Body of pancreas (tissue), 4 donors: ENCODE results near the gene TMEM201. TPM values are rescaled to one million over a fixed set of nuclear protein-coding genes. Genes with fewer than 3 reads are reported as not detected.

Experiments used
- ATAC-seq: fragments of 150-250 bp; one replicate; pipeline ENCODE4 v1.9.1; 2016
- DNase-seq, 4 donors: peaks; one replicate each; pipeline ENCODE4 v3.0.0-alpha.2; 2019
- H3K27ac ChIP-seq, 4 donors: fragments of 200-600 bp; sonication (generic); 1 replicate in 3 of 4; 2 replicates in 1 of 4; pipeline versions ENCODE4 v1.5.1 to v1.6.1; 2016 to 2019; ENCODE audit warnings: mild to moderate bottlenecking in 1 of 4, mixed read lengths in 1 of 4, moderate library complexity in 1 of 4
- H3K27me3 ChIP-seq, 2 donors: fragments of 200-600 bp; sonication (generic); one replicate each; pipeline ENCODE4 v1.6.0; 2016; ENCODE audit warnings: mild to moderate bottlenecking in 1 of 2
- H3K36me3 ChIP-seq, 2 donors: fragments of 200-600 bp; sonication (generic); replicated peaks in 1 of 2; 2 replicates each; pipeline ENCODE4 v1.5.1; 2016; ENCODE audit warnings: low read depth in 2 of 2; ENCODE audit not compliant: insufficient read depth in 1 of 2
- H3K4me1 ChIP-seq: fragments of 200-600 bp; sonication (generic); one replicate; pipeline ENCODE4 v1.6.0; 2016
- H3K4me3 ChIP-seq, 2 donors: fragments of 200-600 bp; sonication (generic); 1 replicate in 1 of 2; 2 replicates in 1 of 2; pipeline ENCODE4 v1.5.1; 2016 to 2019
- H3K9me3 ChIP-seq, 3 donors: fragments of 200-600 bp; sonication (generic); 1 replicate in 2 of 3; 2 replicates in 1 of 3; pipeline ENCODE4 v1.5.1; 2016
- POLR2A ChIP-seq, 3 donors: fragments of 450-650 bp; IDR thresholded peaks; one replicate each; pipeline ENCODE4 v1.6.1; 2016; ENCODE audit warnings: antibody characterized with exemption in 3 of 3, mild to moderate bottlenecking in 2 of 3
- WGBS, 2 donors: methylation state at CpG; one replicate each; pipeline ENCODE4 v1.1.5; 2017; 5-methylcytosine and 5-hydroxymethylcytosine counted together
- intact Hi-C: fragments of 100-400 bp; cut with DNase I; formaldehyde crosslinking; loops from one replicate; pipeline ENCODE4 v1.15.1; 2023
- total RNA-seq, 2 donors: library from RNA; depleted of rRNA; stranded (reverse); fragments of >200 nt; gene quantifications; one replicate each; pipeline ENCODE4 v1.1.0, GENCODE V29; 2016
- TF ChIP-seq, protein P1 (sequence below), 7 experiments: fragments of 450-650 bp in 4 of 7; fragments of 200-600 bp in 3 of 7; sonication (generic) in 3 of 7; IDR thresholded peaks; one replicate each; pipeline ENCODE4 v1.5.1; 2016 to 2019; ENCODE audit warnings: antibody characterized with exemption in 7 of 7

The TMEM201 gene
- total RNA-seq, 2 donors from 2014 or later, result 7.3 to 12.5 TPM

DNA sequence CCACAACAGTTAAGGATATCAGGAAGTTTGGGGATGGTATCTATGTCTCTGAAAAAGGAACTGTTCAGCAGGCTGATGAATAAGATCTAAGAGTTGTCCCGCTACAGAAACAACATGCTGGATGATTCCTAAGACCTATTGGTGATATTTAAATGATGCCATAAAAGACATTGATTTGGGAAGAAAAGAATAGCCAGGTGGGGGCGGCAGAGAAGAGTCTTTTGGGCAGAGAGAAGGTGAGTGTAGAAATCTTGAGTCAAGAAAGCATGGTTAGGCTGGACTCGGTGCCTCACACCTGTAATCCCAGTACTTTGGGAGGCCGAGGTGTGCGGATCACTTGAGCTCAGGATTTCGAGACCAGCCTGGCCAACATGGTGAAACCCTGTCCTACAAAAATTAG lies 11.8 kb upstream of the TMEM201 start:
- intact Hi-C loops, result no loop called here
- TF ChIP-seq POLR2A (IDR thresholded peaks at IDR 0.05), result no peak
- TF ChIP-seq, protein P1, sequence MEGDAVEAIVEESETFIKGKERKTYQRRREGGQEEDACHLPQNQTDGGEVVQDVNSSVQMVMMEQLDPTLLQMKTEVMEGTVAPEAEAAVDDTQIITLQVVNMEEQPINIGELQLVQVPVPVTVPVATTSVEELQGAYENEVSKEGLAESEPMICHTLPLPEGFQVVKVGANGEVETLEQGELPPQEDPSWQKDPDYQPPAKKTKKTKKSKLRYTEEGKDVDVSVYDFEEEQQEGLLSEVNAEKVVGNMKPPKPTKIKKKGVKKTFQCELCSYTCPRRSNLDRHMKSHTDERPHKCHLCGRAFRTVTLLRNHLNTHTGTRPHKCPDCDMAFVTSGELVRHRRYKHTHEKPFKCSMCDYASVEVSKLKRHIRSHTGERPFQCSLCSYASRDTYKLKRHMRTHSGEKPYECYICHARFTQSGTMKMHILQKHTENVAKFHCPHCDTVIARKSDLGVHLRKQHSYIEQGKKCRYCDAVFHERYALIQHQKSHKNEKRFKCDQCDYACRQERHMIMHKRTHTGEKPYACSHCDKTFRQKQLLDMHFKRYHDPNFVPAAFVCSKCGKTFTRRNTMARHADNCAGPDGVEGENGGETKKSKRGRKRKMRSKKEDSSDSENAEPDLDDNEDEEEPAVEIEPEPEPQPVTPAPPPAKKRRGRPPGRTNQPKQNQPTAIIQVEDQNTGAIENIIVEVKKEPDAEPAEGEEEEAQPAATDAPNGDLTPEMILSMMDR (IDR thresholded peaks at IDR 0.05), result no peak
- no peak overlapping the region for H3K27ac ChIP-seq
- DNase-seq, result no peak
- no peaks in the 10 kb centered on the region for H3K27me3 ChIP-seq
- H3K4me3 ChIP-seq, result no peak overlapping the region
- no peaks in the 10 kb centered on the region for H3K4me1 ChIP-seq
- no peaks in the 10 kb centered on the region for H3K9me3 ChIP-seq
- 86 to 87% methylated on average over 6 of the region's 6 CpGs for WGBS, 2 donors
- peaks cover 0 to 4% of the 10 kb centered on the region in 2 donors for H3K36me3 ChIP-seq
- no peak for ATAC-seq

DNA sequence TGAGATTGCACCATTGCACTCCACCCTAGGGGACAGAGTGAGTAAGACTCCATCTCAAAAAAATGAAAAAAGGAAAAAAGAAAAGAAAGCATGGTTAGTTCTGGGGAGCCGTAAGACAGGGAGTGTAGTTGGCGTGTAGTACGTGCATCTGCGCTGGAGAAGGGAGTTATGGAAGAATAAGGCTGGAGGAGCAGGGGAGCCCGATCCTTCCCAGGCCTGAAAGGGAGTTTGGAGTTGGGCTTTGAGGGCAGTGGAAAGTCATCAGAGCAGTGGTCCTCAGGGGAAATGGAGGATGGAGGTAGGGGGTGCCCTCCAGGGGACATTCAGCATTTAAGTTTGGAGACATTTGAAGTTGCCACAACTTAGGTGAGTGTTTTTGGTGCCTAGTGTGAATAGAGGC lies 11.3 kb upstream of the TMEM201 start:
- Histone ChIP-seq H3K9me3 (no peaks in the 10 kb centered on the region), H3K4me3 (no peak overlapping the region), H3K27ac (no peak overlapping the region), H3K27me3 (no peaks in the 10 kb centered on the region), H3K36me3 (peaks cover 0 to 3% of the 10 kb centered on the region in 2 donors), H3K4me1 (no peaks in the 10 kb centered on the region)
- intact Hi-C loops, result no loop called here
- no peak for DNase-seq
- no peak for ATAC-seq
- TF ChIP-seq, protein P1 (IDR thresholded peaks at IDR 0.05), result no peak
- TF ChIP-seq POLR2A (IDR thresholded peaks at IDR 0.05), result no peak
- 85 to 96% methylated on average over 5 of the region's 5 CpGs for WGBS, 2 donors

DNA sequence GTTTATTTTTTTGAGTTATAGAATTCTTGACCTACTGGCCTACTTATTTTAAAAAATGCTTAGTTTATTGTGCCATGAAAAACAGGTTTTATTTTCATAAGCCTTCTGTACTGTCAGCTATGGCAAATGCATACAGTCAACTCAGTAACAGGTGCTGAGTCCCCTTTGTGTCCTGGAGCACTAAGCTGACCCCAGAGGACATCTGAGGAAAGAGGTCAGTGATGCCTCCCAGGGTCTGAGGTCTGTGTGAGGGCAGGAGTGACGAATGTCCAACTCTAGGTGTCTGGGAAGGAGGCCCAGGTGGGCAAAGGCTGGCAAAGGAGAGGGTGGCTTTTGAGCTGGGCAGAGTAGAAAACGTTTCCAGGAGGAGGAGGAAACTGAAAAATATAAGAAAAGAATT lies 7.8 kb upstream of the TMEM201 start:
- DNase-seq, result no peak
- H3K9me3 ChIP-seq, result no peaks in the 10 kb centered on the region
- no peak for ATAC-seq
- TF ChIP-seq, protein P1 (IDR thresholded peaks at IDR 0.05), result no peak
- no peaks in the 10 kb centered on the region for H3K4me1 ChIP-seq
- no peaks in the 10 kb centered on the region for H3K27me3 ChIP-seq
- no peak overlapping the region for H3K27ac ChIP-seq
- H3K4me3 ChIP-seq, result no peak overlapping the region
- WGBS, 2 donors, result 85 to 91% methylated on average over 2 of the region's 2 CpGs
- intact Hi-C loops, result no loop called here
- H3K36me3 ChIP-seq, result peaks cover 0 to 4% of the 10 kb centered on the region in 2 donors

DNA sequence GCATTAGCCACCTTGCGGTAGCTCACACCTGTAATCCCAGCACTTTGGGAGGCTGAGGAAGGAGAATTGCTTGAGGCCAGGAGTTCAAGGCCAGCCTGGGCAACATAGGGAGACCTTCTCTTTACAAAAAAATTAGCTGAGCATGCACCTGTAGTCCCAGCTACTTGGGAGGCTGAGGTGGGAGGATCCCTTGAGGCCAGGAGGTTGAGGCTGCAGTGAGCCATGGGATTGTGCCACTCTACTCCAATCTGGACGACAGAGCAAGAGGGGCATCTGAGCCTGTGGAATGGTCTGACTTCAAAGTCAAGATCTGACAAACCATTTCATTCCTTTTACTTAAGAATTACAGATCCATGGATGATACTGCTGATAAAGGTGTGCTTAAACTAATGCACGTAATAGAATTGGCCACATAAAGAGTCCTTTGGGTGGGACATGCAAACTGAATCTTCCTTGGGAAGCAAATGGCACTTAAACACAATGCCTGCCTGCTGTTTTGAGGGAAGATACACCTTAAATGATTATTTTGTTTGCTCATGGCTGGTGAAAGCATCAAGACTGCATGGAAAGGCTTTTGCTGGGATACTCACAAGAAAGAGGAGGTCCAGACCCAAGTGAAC lies 2.5 kb upstream of the TMEM201 start:
- peaks cover 17% of the 10 kb centered on the region for H3K4me1 ChIP-seq
- no peaks in the 10 kb centered on the region for H3K27me3 ChIP-seq
- no peak overlapping the region for H3K27ac ChIP-seq
- no peak for ATAC-seq
- intact Hi-C loops, result no loop called here
- H3K36me3 ChIP-seq, result peaks cover 0 to 2% of the 10 kb centered on the region in 2 donors
- no peaks in the 10 kb centered on the region for H3K9me3 ChIP-seq
- WGBS, 2 donors, result 72 to 84% methylated on average over 3 of the region's 3 CpGs
- TF ChIP-seq, protein P1 (IDR thresholded peaks at IDR 0.05), result no peak
- no peak for TF ChIP-seq POLR2A (IDR thresholded peaks at IDR 0.05)
- H3K4me3 ChIP-seq, result no peak overlapping the region
- DNase-seq, result no peak

DNA sequence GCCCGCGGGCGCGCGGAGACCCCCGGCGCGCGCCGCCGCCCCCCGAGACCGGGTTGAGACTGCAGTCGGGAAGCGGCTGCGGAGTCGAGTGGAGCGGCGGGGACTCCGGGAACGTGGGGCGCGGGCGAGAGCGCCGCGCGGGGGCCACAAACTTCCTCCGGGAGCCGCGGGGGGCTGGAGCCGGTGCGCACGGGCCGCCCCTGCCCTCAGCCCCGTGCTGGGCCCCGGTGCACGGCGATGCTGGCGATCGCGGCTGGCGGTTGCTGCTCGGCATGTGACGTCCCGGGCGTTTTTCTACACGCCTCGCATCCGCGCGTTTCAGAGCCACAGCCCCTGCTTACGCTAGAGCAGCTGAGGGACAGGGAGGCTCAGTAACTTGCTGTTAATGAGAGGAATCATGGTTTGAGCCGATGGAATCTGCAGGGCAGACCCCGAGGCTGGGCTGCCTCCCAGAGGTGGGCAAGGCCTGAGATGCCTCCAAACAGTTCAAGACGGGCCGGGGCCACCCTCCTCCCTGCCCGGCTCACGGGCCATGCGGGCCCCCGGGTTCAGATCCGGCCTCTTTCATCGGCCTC lies 520 bp downstream of the TMEM201 start:
- no peaks in the 10 kb centered on the region for H3K27me3 ChIP-seq
- peak overlapping the region; percentile 28 to 65 for H3K4me3 ChIP-seq
- no peaks in the 10 kb centered on the region for H3K9me3 ChIP-seq
- peak; percentile 8 for ATAC-seq
- H3K27ac ChIP-seq, result peak overlapping the region; percentile 37 to 70 (median 60)
- TF ChIP-seq, protein P1 (IDR thresholded peaks at IDR 0.05), result no peak
- TF ChIP-seq POLR2A (IDR thresholded peaks at IDR 0.05), result no peak
- intact Hi-C loops, result no loop called here
- 1% methylated on average over 17 to 47 of the region's 63 CpGs for WGBS, 2 donors
- H3K4me1 ChIP-seq, result peaks cover 28% of the 10 kb centered on the region
- peak in 3 of 4 donors; percentile 39 to 43 (median 43) for DNase-seq
- H3K36me3 ChIP-seq, result no peaks in the 10 kb centered on the region
